Loucy (cell line): ENCODE measurements around the gene ZFPM1.

Experiments
- H2AFZ ChIP-seq: fragments of 200-600 bp; sonication (generic); 2 replicates; pipeline ENCODE4 v1.6.0; 2016; ENCODE audit warnings: antibody characterized with exemption, mild to moderate bottlenecking, low read length, moderate library complexity
- H3F3A ChIP-seq: fragments of 200-600 bp; 2 replicates; pipeline ENCODE4 v1.6.0; 2016; ENCODE audit warnings: antibody characterized with exemption, low read depth, mild to moderate bottlenecking
- H3K27me3 ChIP-seq: fragments of 200-600 bp; sonication (generic); 2 replicates; pipeline ENCODE4 v1.6.1; 2014; ENCODE audit warnings: low read length, mild to moderate bottlenecking; ENCODE audit not compliant: insufficient read depth, poor library complexity, severe bottlenecking
- H3K36me3 ChIP-seq: fragments of 200-600 bp; sonication (generic); 2 replicates; pipeline ENCODE4 v1.6.1; 2016; ENCODE audit warnings: low read length; ENCODE audit not compliant: insufficient read depth
- H3K4me1 ChIP-seq: fragments of 200-600 bp; sonication (generic); 2 replicates; pipeline ENCODE4 v1.5.1; 2014; ENCODE audit warnings: low read length, mild to moderate bottlenecking; ENCODE audit not compliant: insufficient read depth, poor library complexity, severe bottlenecking
- H3K4me2 ChIP-seq: fragments of 200-600 bp; sonication (generic); 2 replicates; pipeline ENCODE4 v1.6.0; 2014; ENCODE audit warnings: antibody characterized with exemption, low read length, low read depth, mild to moderate bottlenecking; ENCODE audit not compliant: poor library complexity, severe bottlenecking
- H3K4me3 ChIP-seq: fragments of 200-600 bp; sonication (generic); 2 replicates; pipeline ENCODE4 v1.5.1; 2014; ENCODE audit warnings: low read length, mild to moderate bottlenecking, mixed read lengths; ENCODE audit not compliant: poor library complexity, severe bottlenecking
- H3K79me2 ChIP-seq: fragments of 200-600 bp; sonication (generic); 2 replicates; pipeline ENCODE4 v1.6.1; 2014; ENCODE audit warnings: low read length; ENCODE audit not compliant: insufficient read depth
- H3K9ac ChIP-seq: fragments of 200-600 bp; sonication (generic); 2 replicates; pipeline ENCODE4 v1.6.0; 2014; ENCODE audit warnings: mild to moderate bottlenecking, low read depth, low read length, moderate library complexity; ENCODE audit not compliant: poor library complexity, severe bottlenecking
- H3K9me2 ChIP-seq: fragments of 200-600 bp; sonication (generic); replicated peaks from 2 replicates; pipeline ENCODE4 v1.6.1; 2016; ENCODE audit warnings: low read depth, low read length, mixed read lengths
- H3K9me3 ChIP-seq: fragments of 200-600 bp; sonication (generic); 2 replicates; pipeline ENCODE4 v1.6.1; 2014; ENCODE audit warnings: mild to moderate bottlenecking, antibody characterized with exemption, low read length, low read depth; ENCODE audit not compliant: insufficient read depth
- H4K20me1 ChIP-seq: fragments of 200-600 bp; sonication (generic); 2 replicates; pipeline ENCODE4 v1.6.0; 2014; ENCODE audit warnings: antibody characterized with exemption, low read length, mild to moderate bottlenecking; ENCODE audit not compliant: insufficient read depth, poor library complexity, severe bottlenecking
- EZH2phosphoT487 ChIP-seq: fragments of 200-600 bp; IDR thresholded peaks from 2 replicates; pipeline ENCODE4 v1.6.1; 2018; ENCODE audit warnings: antibody characterized with exemption, mild to moderate bottlenecking, moderate library complexity, borderline replicate concordance
- TF ChIP-seq, protein P1 (sequence below): fragments of 200-600 bp; sonication (generic); conservative IDR thresholded peaks from 2 replicates; pipeline ENCODE4 v1.5.1; 2014; ENCODE audit warnings: mild to moderate bottlenecking, antibody characterized with exemption, low read length

The ZFPM1 gene

GRCh38 chr16:88500255-88500661 lies 47.2 kb downstream of the ZFPM1 start:
- no peaks in the 10 kb centered on the region for H3K27me3 ChIP-seq
- H4K20me1 ChIP-seq = peaks cover 3% of the 10 kb centered on the region
- no peak overlapping the region for H3K4me2 ChIP-seq
- no peaks in the 10 kb centered on the region for H3F3A ChIP-seq
- H3K36me3 ChIP-seq = peaks cover 5% of the 10 kb centered on the region; the same call in 1 of the 2 replicates
- no peak overlapping the region for H3K9ac ChIP-seq
- no peaks in the 10 kb centered on the region for H3K4me1 ChIP-seq
- no peak overlapping the region for H3K4me3 ChIP-seq
- no peaks in the 10 kb centered on the region for H3K9me2 ChIP-seq
- peaks cover 10% of the 10 kb centered on the region; the same call in 1 of the 2 replicates for H3K79me2 ChIP-seq
- H3K9me3 ChIP-seq = no peaks in the 10 kb centered on the region
- no peak overlapping the region for H2AFZ ChIP-seq
- TF ChIP-seq, protein P1, sequence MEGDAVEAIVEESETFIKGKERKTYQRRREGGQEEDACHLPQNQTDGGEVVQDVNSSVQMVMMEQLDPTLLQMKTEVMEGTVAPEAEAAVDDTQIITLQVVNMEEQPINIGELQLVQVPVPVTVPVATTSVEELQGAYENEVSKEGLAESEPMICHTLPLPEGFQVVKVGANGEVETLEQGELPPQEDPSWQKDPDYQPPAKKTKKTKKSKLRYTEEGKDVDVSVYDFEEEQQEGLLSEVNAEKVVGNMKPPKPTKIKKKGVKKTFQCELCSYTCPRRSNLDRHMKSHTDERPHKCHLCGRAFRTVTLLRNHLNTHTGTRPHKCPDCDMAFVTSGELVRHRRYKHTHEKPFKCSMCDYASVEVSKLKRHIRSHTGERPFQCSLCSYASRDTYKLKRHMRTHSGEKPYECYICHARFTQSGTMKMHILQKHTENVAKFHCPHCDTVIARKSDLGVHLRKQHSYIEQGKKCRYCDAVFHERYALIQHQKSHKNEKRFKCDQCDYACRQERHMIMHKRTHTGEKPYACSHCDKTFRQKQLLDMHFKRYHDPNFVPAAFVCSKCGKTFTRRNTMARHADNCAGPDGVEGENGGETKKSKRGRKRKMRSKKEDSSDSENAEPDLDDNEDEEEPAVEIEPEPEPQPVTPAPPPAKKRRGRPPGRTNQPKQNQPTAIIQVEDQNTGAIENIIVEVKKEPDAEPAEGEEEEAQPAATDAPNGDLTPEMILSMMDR = no peak
- TF ChIP-seq EZH2phosphoT487 = no peak

DNA sequence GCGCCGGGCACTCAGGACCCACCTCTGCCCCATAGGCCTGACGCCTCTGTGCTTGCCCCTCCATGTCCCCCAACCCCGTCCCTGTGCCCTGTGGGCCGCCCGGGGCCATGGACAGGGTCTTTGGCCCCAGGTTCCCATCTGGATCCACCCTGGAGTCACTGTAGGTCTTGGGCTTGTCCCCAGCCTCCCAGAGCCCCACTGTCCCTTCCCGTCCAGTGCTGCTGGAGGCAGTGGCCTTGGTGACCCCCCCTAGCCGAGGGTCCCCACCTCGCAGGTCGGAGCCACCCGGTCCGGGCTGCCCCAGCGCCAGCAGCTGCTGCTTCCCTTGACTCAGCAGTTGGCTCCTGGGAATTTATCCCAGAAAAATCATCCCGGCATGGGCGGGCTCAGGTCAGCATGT lies 49.3 kb downstream of the ZFPM1 start:
- Histone ChIP-seq H3K4me2 (no peak overlapping the region), H3K9ac (no peak overlapping the region), H3F3A (no peaks in the 10 kb centered on the region), H3K9me3 (no peaks in the 10 kb centered on the region), H3K4me3 (no peak overlapping the region), H3K4me1 (no peaks in the 10 kb centered on the region), H4K20me1 (peaks cover 3% of the 10 kb centered on the region), H3K36me3 (peaks cover 5% of the 10 kb centered on the region; the same call in 1 of the 2 replicates), H2AFZ (no peak overlapping the region), H3K9me2 (no peaks in the 10 kb centered on the region), H3K79me2 (peaks cover 10% of the 10 kb centered on the region; the same call in 1 of the 2 replicates), H3K27me3 (no peaks in the 10 kb centered on the region)
- no peak for TF ChIP-seq EZH2phosphoT487
- TF ChIP-seq, protein P1 = no peak

GRCh38 chr16:88502776-88503280 lies 49.7 kb downstream of the ZFPM1 start:
- Histone ChIP-seq H3K36me3 (peaks cover 5% of the 10 kb centered on the region; the same call in 1 of the 2 replicates), H3K9me3 (no peaks in the 10 kb centered on the region), H3K9ac (no peak overlapping the region), H3K4me3 (no peak overlapping the region), H3K27me3 (no peaks in the 10 kb centered on the region), H3K4me2 (no peak overlapping the region), H4K20me1 (peaks cover 3% of the 10 kb centered on the region), H3F3A (no peaks in the 10 kb centered on the region), H3K79me2 (peaks cover 10% of the 10 kb centered on the region; the same call in 1 of the 2 replicates), H3K9me2 (no peaks in the 10 kb centered on the region), H3K4me1 (no peaks in the 10 kb centered on the region), H2AFZ (no peak overlapping the region)
- no peak for TF ChIP-seq EZH2phosphoT487
- TF ChIP-seq, protein P1 = no peak
